GM21529 (cell line): ENCODE data around the gene LPP.
"Not testable (repeated sequence)": the region's sequence is repeated elsewhere in the genome, so short reads cannot be mapped to it uniquely, and the experiment has no call there.

Source experiments
- ATAC-seq: cut with Tn5 transposase; IDR thresholded peaks from one replicate; pipeline ENCODE4 v1.9.1; 2021; ENCODE audit not compliant: unreplicated experiment

Gene LPP

DNA sequence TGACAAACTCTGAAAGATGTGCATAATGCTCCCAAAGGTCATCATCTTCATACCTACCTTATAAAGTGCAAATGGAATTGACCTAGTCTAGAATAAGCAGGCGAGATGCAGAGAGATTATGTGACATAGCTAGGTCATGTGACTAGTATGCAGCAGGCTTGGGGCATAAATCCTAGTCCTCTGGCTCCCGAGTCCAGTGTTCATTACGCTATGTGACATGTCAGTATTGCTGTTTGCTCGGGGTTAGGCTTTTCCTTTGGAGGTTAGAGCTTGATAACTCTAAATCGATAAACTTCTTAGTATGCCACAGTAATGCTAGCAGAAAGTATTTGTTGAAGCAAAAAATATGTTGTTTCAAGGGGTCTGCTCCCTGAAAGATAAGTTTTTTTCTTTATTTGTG lies 536.1 kb downstream of the LPP start:
- ATAC-seq = no peak

DNA sequence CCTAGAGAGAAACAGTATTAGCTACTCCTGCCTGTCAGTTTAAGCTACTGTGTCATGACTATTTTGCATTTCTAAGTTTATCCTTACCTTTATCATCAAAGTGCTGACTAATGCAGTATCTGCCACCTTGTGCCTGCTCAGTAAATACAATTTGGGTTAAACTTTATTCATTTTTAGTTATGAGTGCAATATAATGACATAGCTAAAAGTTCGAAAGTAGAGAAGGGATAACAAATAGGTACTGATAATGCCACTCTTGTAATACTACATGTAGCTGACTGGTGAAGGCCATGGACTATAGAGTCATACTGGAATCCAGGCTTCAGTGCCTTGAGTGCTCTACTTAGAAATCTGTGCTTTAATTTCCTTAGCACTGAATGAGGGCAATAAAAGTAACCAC lies 537.0 kb downstream of the LPP start:
- no peak for ATAC-seq

DNA sequence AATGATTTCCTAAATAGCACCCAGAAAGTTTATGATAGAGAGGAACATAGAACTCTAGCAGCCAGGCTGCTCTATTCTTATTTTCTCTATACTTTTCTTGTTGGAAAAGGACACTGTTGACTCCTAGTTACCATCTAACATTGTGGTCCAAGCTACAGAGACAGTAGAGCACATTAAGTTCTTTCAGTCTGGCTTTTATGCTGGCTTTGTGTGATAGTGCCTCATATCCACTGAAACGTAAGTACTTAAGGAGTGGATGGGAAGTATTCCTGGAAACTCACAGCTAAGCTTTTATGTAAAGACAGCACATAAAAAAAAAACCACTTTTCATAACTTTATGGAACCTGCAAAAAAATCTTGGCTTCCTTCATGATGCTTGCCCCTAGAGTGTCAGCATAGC lies 537.7 kb downstream of the LPP start:
- no peak for ATAC-seq

DNA sequence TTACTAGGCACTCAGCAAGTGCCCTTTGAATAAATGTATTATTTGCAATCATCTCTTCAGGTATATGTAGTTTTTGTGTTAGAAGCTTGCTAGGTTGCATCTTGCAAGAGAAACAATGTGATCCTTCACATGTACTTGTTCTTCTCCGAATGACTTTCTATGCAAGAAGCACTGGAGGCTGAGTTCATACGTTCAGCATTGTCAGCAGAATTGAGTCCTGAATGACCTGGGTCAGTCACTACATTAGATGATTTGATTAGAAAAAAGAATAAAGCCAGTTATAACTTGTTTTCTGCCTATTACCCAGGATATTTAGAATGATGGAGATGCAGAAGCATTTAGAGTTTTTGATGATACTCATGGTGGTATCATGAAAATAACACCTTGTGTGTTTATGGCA lies 538.7 kb downstream of the LPP start:
- no peak for ATAC-seq

DNA sequence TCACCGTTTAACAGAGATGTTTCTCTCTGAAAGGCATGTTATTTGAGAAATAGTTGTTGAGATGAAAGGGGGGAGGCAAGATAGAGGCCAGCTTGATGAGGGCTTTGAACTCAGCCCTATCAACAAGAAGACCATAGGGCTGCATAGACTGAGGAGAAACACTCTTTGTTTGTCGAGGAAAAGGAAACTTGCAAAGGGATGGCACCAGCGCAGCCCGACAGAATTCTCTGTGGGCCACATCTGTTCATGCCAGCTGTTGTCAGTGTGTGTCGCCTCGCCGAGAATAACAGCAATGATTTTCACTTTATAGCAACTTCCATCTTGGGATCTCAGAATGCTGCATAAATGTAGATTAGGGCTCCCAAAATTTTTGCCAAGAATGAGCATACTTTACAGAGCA lies 539.5 kb downstream of the LPP start:
- ATAC-seq = no peak

DNA sequence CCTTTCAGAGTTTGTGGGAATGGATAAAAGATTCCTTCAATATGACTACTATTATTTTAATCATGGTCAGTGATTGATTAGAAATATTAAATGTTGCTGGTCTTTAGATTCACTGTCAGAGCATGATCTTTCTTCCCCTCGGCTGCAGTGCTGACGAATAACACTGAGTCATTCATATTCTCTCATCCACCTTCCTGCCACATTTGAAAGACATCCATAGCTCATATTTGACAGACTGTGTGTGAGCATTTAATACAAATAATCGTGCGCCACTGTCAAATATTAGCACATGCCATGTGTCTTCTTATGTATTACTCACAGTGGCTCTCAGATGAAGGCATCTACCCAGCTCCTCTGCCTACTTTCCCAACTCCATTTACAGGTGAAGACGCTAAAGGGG lies 541.3 kb downstream of the LPP start:
- ATAC-seq = no peak

DNA sequence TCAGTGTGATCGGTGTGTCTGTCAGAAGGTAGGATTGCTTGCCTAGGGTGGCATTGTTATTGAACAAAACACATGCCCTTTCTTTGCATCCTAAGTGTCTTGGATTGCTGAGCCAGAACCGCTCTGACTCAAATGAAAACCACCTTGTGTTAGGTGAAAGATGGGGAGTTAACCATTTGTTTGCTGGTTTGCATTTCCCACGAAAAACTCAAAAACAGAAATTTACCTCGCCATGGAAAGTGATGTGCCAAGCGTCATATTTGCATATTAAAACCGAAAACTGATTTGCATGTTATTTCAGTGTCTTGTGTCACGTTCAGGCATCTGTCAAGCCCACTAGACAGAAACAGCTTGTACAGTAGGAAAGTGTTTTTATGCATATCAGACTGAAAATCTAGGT lies 543.2 kb downstream of the LPP start:
- peak; percentile 82 for ATAC-seq

DNA sequence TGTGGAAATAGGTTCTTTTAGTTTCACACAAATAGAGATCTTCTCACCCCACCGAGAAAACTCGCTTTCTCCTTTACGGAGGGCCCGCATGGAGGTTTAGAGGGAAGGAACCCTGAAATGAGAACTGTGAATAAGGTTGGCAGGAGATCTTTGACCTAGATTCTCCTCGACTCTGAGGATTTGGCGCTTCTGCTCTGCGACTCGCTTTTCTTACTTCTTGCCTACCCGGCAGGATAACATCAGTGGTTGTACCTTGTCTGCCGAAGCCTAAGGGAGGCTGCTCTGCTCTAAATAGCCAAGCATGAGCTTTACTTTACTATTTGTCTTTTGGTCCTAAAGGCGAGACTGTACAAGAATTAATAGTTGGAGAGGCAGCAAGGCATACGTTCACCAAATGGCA lies 544.5 kb downstream of the LPP start:
- no peak for ATAC-seq

DNA sequence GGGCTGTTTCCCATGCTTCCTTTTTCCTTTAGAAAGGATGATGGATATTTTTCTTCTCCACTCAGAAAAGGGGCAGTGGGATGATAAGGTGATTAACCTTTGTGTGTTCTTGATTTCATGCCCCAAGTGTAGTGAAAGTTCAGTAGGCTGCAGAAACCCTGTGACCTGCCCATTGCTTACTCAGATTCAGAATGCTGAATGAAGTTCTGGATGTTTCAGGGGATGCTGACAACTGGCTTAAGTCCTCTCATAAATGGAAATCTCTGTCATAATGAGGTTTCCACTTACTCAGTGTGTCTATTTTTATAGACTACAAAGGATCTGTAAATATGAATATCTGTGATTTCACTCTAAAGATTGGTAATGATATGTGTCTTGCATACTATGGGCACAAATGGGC lies 546.5 kb downstream of the LPP start:
- no peak for ATAC-seq

DNA sequence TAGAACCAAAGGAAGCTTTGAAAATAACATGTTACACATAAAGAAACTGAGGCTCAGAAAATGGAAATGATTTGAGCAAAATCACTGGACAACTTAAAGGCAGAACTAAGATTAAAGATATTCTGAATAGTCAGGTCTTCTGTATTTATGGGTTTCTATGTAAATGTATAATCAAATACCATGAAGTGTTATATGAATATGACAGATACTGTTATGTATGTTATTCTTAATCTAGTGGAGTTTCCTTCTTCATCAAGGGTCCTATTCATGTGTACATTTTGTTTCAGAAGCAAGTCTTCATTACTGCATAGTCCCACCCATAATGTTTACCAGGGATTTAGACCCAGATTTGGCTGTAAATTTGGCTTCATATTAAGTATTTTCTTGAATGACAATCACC lies 547.0 kb downstream of the LPP start:
- ATAC-seq = no peak

DNA sequence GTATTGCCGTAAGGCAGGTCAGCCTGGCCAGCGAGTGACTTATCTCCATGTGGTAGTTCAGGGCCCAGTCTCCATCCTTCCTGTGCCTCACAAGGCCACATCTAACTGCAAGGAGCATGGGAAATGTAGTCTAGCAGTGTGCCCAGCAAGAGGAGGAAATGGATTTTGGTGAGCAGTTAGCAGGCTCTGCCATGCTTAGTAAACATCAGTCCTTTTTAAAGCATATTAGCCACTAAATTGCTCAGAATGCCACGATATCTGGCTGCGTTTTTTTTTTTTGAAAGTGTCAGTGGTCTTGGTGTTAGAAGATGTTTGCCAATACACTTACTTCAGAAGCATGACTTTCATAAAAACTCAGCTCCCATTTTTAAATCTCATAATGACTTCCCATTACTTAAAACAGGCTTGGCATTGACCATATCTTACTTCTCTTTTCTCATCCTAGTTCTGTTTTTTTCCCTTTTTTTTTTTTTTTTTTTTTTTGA lies 547.6 kb downstream of the LPP start:
- ATAC-seq = no peak

DNA sequence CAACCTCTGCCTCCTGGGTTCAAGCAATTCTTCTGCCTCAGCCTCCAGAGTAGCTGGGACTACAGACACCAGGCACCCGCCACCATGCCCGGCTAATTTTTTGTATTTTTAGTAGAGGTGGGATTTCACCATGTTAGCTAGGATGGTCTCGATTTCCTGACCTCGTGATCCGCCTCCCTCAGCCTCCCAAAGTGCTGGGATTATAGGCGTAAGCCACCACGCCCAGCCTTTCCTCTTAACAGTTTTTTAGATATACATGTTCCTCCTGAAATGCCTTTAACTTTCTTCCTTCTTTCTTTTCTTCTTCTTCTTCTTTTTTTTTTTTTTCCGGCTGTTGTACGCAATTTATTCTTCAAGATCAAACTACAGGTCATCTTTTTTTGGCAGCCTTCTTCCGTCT lies 548.1 kb downstream of the LPP start:
- not testable (repeated sequence) for ATAC-seq

DNA sequence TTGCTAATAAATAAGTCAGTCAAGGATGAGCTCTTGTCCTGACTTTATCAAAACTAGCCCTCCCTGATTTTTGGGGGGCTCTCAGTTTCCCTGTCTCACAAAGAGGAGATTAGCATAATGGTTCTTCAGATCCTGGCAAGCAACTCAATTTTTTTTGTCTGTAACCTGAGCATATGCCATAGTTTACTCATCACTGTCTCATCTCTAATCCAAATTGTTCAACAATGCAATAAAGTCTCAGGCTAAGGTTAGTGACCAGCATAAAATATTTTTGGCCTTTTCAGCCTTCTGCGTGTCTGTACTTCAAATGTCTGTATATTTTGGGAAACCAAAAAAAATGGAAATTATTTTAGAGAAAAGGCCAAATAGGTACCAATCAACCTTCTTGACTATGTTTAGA lies 552.2 kb downstream of the LPP start:
- no peak for ATAC-seq

DNA sequence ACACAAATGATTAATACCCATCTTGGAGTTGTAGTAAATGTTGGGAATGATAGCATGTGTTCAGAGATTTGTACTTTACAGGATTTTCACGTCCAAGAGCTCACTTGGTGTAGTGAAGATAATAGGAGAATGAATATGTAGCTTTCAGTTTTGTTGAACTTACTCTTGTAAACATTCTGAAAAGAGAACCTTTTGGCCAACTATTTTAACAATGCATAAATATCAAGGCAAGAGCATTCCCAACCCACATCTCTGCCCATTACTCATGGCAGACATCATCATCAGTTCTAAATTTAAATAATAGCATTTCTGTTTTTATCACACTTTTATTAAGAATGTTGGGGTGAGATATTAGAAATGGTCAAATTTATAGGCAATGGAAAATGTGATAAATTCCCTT lies 552.6 kb downstream of the LPP start:
- no peak for ATAC-seq

DNA sequence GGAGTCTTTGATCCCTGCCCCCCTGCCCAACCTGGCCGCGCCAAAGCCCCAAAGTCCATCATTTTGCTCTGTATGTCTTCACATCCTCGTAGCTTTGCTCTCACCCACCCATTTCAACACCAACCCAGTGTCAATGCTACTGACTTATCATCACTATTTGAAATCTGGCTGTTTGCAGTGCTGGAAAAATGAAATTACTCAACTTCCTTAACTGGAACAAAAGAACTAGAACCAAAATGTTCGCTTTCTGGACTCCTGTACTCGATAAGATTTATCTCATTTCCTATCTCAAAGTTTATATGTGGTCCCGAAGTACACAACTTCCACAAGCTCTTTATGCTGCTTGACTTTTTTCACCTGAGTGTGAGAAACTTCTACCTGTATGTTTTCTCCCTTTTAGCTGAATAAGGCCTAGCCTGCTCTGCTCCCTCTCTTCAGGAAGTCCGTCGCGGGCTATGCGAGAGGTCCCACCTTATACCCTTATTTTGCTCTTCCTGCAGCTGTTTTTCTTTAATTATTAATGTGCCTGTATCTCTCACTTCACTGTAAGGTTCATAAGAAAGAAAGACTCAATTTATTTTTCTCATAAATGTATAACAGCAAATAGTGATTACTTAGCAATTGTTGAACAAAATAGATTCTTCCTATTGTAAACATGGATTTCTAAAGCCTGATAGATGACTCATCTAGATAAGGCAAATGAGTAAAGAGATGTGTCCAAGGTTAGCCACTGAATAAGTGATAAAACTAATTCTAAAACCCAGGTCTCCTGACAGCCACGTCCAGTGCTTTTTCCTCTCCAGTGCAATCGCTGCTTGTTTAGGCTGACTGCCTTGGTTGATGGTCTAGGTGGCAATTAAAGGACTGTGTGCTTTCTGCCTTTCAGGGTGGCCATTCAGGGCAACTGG lies 553.7 kb downstream of the LPP start:
- ATAC-seq = no peak

DNA sequence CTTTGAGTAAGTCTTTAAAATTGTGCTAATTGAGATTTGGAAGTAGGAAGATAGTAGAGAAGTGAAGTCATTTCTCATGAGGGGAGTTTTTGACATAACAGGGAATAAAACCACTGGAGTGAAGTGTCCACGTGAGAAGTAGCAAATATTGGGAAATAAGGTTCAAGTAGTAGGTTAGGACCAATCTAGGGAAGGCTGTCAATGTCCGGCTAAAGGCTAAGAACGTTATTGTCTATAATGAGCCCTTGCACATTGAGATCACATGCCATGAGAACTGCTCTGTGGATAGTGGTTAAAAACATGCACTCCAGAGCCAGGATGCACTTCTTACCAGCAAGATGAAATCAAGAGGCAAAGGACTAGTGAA lies 557.9 kb downstream of the LPP start:
- ATAC-seq = no peak

DNA sequence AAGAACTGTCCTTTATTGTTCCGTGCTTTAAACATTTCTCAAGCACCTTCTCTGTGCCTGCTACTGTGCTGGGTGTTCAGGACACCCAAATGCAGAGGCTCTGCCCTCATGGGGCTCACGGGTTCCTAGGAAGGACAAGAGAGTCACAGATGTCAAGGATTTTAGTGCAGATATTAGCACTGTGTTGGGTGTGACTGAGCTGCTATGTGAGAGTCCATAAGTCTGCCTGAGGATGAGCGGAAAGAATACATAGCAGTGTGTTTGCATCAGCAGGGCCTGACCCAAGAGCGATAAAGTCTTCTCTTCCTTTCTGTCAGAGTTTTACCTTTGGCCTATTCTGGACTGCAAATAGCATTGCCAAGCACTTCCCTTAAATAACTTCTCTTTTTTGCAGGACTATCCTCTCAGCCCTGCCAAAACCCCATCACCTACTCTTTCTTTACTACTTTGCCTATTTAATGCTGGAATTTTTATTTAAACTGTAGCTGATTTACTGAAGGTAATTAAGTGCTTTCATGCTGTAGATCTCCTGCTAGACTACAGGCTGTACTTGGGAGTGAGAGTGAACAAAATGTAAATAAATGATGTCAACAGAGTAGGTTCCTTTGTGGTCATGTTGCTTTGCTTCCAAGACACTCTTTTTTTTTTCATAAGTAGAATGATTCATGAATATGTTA lies 558.4 kb downstream of the LPP start:
- ATAC-seq = no peak

DNA sequence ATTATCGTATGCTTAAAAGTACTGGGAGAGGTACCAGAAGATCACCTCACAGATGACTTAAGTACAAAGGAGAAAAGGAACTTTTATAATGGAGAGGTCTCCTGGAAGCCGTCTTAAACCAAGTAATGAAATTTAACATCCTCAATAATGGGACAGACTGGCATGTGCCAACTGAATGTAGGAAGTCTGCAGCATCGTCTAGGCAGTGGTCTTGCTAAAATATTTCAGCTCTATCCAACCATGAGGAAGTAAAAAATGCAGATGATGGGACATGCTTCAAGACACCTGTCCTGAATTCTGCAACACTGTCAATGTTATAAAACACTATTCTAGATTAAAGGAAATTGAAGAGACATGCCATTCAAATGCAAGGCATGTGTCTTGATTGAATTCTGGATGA lies 559.0 kb downstream of the LPP start:
- ATAC-seq = no peak

DNA sequence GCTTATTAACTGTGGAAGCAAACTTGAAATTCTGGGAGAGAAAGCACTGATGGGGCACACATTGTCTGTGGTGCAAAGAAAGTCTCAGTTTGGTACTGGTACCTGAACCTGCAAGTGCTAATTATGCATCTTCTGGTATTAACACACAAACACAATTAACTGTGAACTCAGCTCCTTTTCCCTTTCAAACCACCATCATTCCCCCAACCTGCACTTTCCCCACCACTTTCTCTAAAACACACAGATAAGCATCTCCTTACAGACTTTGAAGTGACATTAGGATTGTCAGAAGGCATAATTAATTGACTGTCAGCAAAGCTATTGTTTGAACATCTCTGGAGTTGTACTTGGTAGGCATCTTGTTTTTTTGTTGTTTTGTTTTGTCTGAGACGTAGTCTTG lies 565.6 kb downstream of the LPP start:
- no peak for ATAC-seq

DNA sequence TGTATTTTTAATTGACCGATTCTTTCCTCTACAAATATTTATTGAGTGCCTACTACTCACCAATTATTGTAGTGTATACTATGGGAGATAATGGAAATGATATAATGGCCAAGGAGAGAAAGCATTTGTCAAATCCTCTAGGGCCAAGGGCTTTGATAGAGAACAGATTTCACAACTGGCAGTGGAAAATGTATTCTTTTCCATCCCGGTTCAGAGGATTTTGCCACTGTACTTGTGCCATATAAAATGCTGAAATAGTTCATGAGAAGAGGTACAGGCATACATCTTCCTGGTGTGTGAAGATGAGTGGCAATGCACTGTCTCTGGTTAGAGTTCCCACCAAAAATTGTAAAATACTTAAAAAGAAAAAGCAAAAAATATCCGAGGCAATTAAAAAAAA lies 566.3 kb downstream of the LPP start:
- no peak for ATAC-seq

DNA sequence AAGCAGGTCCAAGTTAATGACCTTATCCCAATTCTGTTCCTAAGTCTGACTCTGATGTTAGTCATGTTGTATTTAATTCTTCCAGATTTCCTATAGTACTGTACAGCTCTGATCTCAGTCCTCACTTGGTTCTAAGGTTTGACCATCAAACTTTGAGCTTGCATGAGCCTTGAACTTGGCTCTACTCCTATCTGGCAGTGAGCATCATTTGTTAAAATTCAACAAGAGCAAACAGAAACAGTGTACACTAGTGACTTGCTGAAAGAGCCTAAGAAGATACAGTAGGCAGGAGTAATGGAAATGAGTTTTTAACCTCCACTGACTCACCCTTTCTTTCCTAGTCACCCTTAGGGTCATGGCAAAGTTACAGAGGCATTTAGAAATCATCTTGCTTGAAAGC lies 566.7 kb downstream of the LPP start:
- ATAC-seq = no peak

DNA sequence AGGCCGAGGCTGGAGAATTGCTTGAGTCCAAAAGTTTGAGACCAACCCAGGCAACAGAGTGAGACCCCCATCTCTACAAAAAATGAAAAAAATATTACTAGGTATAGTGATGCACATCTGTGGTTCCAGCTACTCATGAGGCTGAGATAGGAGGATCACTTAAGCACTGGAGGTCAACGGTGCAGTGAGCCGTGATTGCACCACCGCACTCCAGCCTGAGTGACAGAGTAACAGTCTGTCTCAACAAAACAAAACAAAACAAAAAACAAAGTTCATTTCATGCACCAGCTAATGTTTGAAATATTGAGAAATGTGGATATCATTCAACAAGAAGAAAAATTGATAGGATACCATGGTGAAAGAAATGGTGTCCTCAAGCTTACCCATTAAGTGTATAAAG lies 567.4 kb downstream of the LPP start:
- ATAC-seq = no peak

DNA sequence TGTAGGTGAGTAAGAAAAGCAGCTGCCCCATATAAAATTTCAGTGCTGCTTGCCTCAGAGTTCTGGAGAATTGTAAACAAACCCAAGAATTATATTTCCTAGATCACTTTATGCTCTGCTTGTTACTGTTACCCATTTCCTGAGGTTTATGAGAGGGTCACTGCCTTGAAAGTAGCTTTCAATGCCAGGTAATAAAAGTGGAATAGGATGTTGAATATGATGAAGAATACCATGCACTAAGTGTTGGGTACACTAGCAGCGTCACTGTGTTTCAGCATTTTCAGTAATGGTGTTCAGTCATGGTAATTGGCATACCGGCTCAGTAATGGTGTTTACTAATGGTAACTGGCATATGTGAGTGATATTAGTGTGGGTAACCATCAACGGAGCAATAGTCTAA lies 568.0 kb downstream of the LPP start:
- ATAC-seq = no peak
